Neural progenitor cell (in vitro differentiated cells): ENCODE data around the gene ARMH4.

ENCODE experiments used
- CTCF ChIP-seq: fragments of 200-600 bp; sonication (generic); IDR thresholded peaks from 2 replicates; pipeline ENCODE4 v1.5.1; 2017; ENCODE audit warnings: antibody characterized with exemption, mild to moderate bottlenecking
- EZH2 ChIP-seq: fragments of 200-600 bp; sonication (generic); IDR thresholded peaks from 2 replicates; pipeline ENCODE4 v1.6.1; 2017; ENCODE audit warnings: antibody characterized with exemption, mild to moderate bottlenecking, moderate library complexity
- EZH2phosphoT487 ChIP-seq: fragments of 200-600 bp; sonication (generic); IDR thresholded peaks from 2 replicates; pipeline ENCODE4 v1.6.1; 2017; ENCODE audit warnings: antibody characterized with exemption

- TF ChIP-seq CTCF (peak; percentile 60), EZH2 (no peak), EZH2phosphoT487 (no peak)
These were observed 189.5 kb downstream of the ARMH4 start for GRCh38 chr14:57962325-57963035.
